ENCODE measurements around the gene SNAP29.
"Not testable (repeated sequence)": the region's sequence is repeated elsewhere in the genome, so short reads cannot be mapped to it uniquely, and the experiment has no call there.

Gene SNAP29

GRCh38 chr22:20867179-20868024, 8.6 kb downstream of the SNAP29 start:
- DNase-seq (ENCODE audit: low read depth), result peak; percentile 10

- DNase-seq (ENCODE audit: low read depth), result no peak
Observed at GRCh38 chr22:20868025-20868962, 9.5 kb downstream of the SNAP29 start.

GRCh38 chr22:20869234-20869633, 10.4 kb downstream of the SNAP29 start:
- no peak for DNase-seq (ENCODE audit: low read depth)

GRCh38 chr22:20873214-20873613, 14.4 kb downstream of the SNAP29 start:
- DNase-seq (ENCODE audit: low read depth), result no peak

GRCh38 chr22:20875296-20875695, 16.5 kb downstream of the SNAP29 start:
- no peak for DNase-seq (ENCODE audit: low read depth)

GRCh38 chr22:20877715-20878114, 18.9 kb downstream of the SNAP29 start:
- DNase-seq (ENCODE audit: low read depth), result no peak

- DNase-seq (ENCODE audit: low read depth), result peak; percentile 58
Observed at GRCh38 chr22:20881231-20881630, 22.4 kb downstream of the SNAP29 start.

GRCh38 chr22:20881869-20882815, 23.3 kb downstream of the SNAP29 start:
- DNase-seq (ENCODE audit: low read depth), result no peak

GRCh38 chr22:20882855-20883254, 24.0 kb downstream of the SNAP29 start:
- DNase-seq (ENCODE audit: low read depth), result no peak

- DNase-seq (ENCODE audit: low read depth), result no peak
Observed at GRCh38 chr22:20884454-20884853, 25.6 kb downstream of the SNAP29 start.

GRCh38 chr22:20885017-20885556, 26.3 kb downstream of the SNAP29 start:
- no peak for DNase-seq (ENCODE audit: low read depth)

- peak; percentile 85 for DNase-seq (ENCODE audit: low read depth)
Observed at GRCh38 chr22:20885557-20886323, 26.9 kb downstream of the SNAP29 start.

- DNase-seq (ENCODE audit: low read depth), result peak; percentile 65
Observed at GRCh38 chr22:20887375-20887774, 28.6 kb downstream of the SNAP29 start.

GRCh38 chr22:20889025-20889704, 30.4 kb downstream of the SNAP29 start:
- DNase-seq (ENCODE audit: low read depth), result no peak

GRCh38 chr22:20889904-20890540, 31.2 kb downstream of the SNAP29 start:
- DNase-seq (ENCODE audit: low read depth), result no peak

- no peak for DNase-seq (ENCODE audit: low read depth)
Observed at GRCh38 chr22:20890975-20891374, 32.2 kb downstream of the SNAP29 start.

GRCh38 chr22:20897737-20898136, 38.9 kb downstream of the SNAP29 start:
- DNase-seq (ENCODE audit: low read depth), result not testable (repeated sequence)

- no peak for DNase-seq (ENCODE audit: low read depth)
Observed at GRCh38 chr22:20899827-20900423, 41.1 kb downstream of the SNAP29 start.

Data from ELR (cell line).